ENCODE measurements around the gene DNASE1L1.

- TF ChIP-seq CTCF (tag by site-specific recombination; IDR thresholded peaks at IDR 0.05) (no peak), PBX3 (CRISPR knock-in tag; IDR thresholded peaks at IDR 0.05) (no peak), ZBTB20 (tag by site-specific recombination; IDR thresholded peaks at IDR 0.05) (no peak), MEIS1 (CRISPR knock-in tag; IDR thresholded peaks at IDR 0.05; ENCODE audit: borderline replicate concordance) (no peak), ZNF146 (tag by site-specific recombination; IDR thresholded peaks at IDR 0.05) (no peak), ZNF416 (tag by site-specific recombination; IDR thresholded peaks at IDR 0.05) (no peak), ZNF639 (tag by site-specific recombination; IDR thresholded peaks at IDR 0.05) (no peak), ZNF248 (tag by site-specific recombination; IDR thresholded peaks at IDR 0.05) (no peak), ZBTB17 (tag by site-specific recombination; IDR thresholded peaks at IDR 0.05) (no peak)
Observed at GRCh38 chrX:154354013-154354412, 55.0 kb downstream of the DNASE1L1 start.

All from HEK293 (cell line).